ENCODE measurements around the gene ITPA. TPM values are rescaled to one million over a fixed set of nuclear protein-coding genes. Genes with fewer than 3 reads are reported as not detected.
A peak's percentile ranks its signal among the peaks of the same experiment; 100 is the strongest.
"Not testable (repeated sequence)": the region's sequence is repeated elsewhere in the genome, so short reads cannot be mapped to it uniquely, and the experiment has no call there.

ITPA gene
- total RNA-seq, 6 experiments from 2014 or later, result 62.3 to 76.7 (median 70.2) TPM

- TF ChIP-seq CTCF (IDR thresholded peaks at IDR 0.05), result no peak
- peak overlapping the region; percentile 88 for H3K27ac Mint-ChIP-seq
- no peaks in the 10 kb centered on the region for H3K9me3 Mint-ChIP-seq
- peak; percentile 17 for DNase-seq
- peak overlapping the region; percentile 92 for H3K4me3 Mint-ChIP-seq
- no peaks in the 10 kb centered on the region; the same call in none of the 2 replicates for H3K36me3 Mint-ChIP-seq (ENCODE audit: low read depth)
- peaks cover 17% of the 10 kb centered on the region for H3K4me1 Mint-ChIP-seq (ENCODE audit: low read depth)
- no peaks in the 10 kb centered on the region; the same call in 1 of the 2 replicates for H3K27me3 Mint-ChIP-seq (ENCODE audit: insufficient read depth)
Observed at GRCh38 chr20:3209946-3210317, 634 bp downstream of the ITPA start.

GRCh38 chr20:3210346-3210745 lies 1.0 kb downstream of the ITPA start:
- H3K4me3 Mint-ChIP-seq, result peak overlapping the region; percentile 92
- no peaks in the 10 kb centered on the region; the same call in none of the 2 replicates for H3K36me3 Mint-ChIP-seq (ENCODE audit: low read depth)
- peak overlapping the region; percentile 88 for H3K27ac Mint-ChIP-seq
- H3K9me3 Mint-ChIP-seq, result no peaks in the 10 kb centered on the region
- no peaks in the 10 kb centered on the region; the same call in 1 of the 2 replicates for H3K27me3 Mint-ChIP-seq (ENCODE audit: insufficient read depth)
- peaks cover 17% of the 10 kb centered on the region for H3K4me1 Mint-ChIP-seq (ENCODE audit: low read depth)
- no peak for DNase-seq
- no peak for TF ChIP-seq CTCF (IDR thresholded peaks at IDR 0.05)

- Mint-ChIP-seq H3K27me3 (ENCODE audit: insufficient read depth) (no peaks in the 10 kb centered on the region; the same call in 1 of the 2 replicates), H3K4me1 (ENCODE audit: low read depth) (peaks cover 15% of the 10 kb centered on the region), H3K4me3 (no peak overlapping the region), H3K36me3 (ENCODE audit: low read depth) (no peaks in the 10 kb centered on the region; the same call in none of the 2 replicates), H3K9me3 (no peaks in the 10 kb centered on the region), H3K27ac (no peak overlapping the region)
- DNase-seq, result no peak
- TF ChIP-seq CTCF (IDR thresholded peaks at IDR 0.05), result no peak
Observed at GRCh38 chr20:3213226-3213625, 3.9 kb downstream of the ITPA start.

- H3K27me3 Mint-ChIP-seq (ENCODE audit: insufficient read depth); H3K36me3 Mint-ChIP-seq (ENCODE audit: low read depth); H3K9me3 Mint-ChIP-seq; H3K4me1 Mint-ChIP-seq (ENCODE audit: low read depth); DNase-seq; H3K27ac Mint-ChIP-seq; H3K4me3 Mint-ChIP-seq: not testable (repeated sequence)
Observed at GRCh38 chr20:3215359-3215917, 6.1 kb downstream of the ITPA start.

GRCh38 chr20:3218307-3218988 lies 9.2 kb downstream of the ITPA start:
- DNase-seq, result no peak
- TF ChIP-seq CTCF (IDR thresholded peaks at IDR 0.05), result peak; percentile 97
- no peak overlapping the region for H3K4me3 Mint-ChIP-seq
- H3K27me3 Mint-ChIP-seq (ENCODE audit: insufficient read depth), result no peaks in the 10 kb centered on the region; the same call in 1 of the 2 replicates
- no peaks in the 10 kb centered on the region for H3K9me3 Mint-ChIP-seq
- H3K4me1 Mint-ChIP-seq (ENCODE audit: low read depth), result no peaks in the 10 kb centered on the region
- H3K36me3 Mint-ChIP-seq (ENCODE audit: low read depth), result peaks cover 10% of the 10 kb centered on the region; the same call in 1 of the 2 replicates
- no peak overlapping the region for H3K27ac Mint-ChIP-seq
